ENCODE results near the gene STARD10.

The STARD10 gene

DNA sequence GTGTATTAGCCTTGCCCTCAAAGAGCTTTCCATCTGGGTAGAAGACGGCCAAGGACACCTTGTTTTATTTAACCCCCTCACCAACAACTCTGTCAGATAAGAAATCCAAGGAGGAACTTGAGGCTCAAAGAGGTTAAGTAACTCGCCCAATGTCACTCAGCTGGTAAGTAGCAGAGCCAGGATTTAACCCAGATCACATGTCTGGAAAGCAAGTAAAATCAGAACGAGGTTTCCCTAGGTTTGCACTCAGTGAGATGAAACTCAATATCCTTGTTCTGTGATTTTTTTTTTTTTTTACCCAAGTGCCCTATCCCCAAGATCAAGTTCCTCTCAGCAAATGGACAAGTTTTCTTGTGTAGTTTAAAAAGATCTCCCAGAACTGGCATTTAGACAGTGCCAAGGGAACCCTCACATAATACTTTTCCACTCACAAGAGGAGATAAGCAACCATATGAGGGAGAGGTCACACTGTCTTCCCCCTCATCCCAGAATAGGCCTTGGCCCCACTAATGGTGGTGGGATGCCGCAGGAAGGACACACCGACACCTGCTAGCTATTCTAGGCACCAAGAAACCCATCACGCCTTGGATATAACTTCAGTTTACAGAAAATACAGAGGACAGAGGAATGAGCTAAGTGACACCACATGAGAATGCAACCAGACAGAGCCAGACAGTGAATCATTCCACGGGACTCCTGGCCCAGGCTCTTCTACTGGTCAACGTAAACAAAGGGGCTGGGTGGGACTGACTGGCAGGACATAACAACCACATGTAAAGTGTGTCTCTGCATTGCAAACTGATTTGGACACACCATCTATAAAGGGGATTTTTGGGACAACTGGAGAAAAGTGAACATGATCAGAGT, 33.1 kb downstream of the STARD10 start:
- no peak for DNase-seq

DNA sequence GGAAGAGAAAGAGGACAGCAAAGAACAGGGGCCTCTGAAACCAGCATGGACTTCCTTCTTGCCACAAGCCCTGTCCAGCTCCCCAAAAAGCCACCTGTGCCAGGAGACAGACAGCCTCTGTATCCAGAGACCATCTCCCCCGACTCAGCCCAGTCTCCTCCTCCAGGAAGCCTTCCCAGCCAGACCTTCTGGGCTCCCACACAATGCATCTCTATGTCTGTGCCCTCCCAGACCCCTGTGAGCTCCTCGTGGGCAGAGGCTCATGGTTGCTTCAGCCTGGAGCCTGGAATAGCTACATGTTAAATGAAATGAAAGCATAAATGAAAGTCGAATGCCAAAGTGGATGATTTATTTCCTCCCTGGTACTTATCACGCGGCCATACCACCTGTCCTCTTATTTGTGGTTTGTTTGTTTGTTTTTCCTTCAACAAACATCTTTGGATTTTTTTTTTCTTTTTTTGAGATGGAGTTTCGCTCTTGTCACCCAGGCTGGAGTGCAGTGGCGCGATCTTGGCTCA, 34.3 kb downstream of the STARD10 start:
- DNase-seq, result peak; percentile 73

DNA sequence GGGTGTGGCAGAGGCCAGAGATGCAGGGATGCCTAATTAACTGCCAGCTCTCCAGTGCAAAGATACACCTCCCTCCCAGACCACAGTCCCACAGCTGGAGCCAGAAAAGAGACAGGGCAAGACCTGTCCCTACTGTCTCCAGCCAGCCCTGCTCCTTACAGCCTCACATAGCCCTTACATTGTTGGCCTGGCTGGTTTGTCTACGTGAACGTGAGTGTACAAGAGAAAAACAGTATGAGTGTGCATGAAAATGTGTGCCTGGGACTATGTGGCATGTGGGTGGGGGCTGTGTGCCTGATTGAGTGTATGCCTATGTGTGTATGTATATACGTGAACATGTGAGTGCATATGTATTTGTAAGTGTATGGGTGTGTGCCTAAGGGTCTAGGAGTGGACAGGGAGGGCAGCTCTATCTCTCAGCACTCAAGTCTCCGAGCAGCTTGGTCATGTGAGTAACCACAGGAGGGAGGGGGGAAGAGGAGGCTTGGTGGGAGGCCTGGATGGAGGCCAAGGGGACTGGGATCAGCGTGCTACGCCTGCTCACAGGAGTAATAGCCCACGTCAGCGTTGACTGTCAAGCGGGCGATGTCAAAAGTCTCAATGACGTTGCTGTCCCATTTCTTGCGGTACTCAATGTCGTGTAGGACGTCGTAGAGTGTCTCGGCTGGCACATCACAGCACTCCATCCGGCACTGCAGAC, 35.0 kb downstream of the STARD10 start:
- DNase-seq, result peak; percentile 89

DNA sequence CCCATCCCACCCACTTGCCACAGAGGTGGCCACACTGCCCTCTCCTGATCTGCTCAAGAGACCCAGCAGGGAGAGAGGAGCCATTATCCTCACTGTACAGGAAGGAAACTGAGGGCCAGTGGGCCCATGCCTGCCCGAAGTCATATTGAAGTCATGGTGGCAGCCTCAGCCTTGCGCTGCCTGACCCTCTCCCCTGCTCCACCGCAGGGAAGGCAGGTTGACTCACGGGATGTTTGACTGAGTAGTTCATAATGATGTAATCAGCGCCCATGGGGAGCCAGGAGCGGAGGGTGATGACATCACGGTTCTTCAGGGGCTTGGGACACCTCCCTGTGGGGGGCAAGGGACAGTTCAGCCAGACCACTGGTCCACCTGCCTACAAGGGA, 35.5 kb downstream of the STARD10 start:
- no peak for DNase-seq

DNA sequence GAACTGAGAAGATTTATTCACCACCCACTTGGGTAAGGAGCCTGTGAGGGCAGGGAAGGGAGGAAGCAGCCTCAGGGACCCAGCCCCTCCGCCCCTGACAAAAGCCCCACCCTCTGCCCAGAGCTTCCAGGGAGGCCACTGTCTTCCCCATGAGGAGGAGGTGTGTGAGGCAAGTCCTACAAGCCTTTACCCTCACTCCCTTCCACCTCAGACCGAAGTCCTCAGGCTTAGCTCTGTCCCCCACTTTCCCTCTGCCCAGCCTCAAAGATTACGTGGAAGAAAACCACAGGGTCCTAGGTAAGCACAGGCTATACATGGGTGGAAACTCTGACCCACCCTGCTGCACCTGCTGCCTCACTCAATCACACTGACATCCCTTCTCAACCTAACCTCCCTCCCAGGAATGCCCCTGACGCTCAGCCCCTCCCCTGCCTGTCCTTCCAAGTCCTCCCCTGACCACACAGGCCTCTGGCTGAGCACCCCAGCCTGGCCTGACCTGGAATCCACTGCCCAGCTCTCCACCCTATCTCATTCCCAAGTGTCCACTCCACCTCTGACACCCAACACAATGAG, 38.0 kb downstream of the STARD10 start:
- no peak for DNase-seq

DNA sequence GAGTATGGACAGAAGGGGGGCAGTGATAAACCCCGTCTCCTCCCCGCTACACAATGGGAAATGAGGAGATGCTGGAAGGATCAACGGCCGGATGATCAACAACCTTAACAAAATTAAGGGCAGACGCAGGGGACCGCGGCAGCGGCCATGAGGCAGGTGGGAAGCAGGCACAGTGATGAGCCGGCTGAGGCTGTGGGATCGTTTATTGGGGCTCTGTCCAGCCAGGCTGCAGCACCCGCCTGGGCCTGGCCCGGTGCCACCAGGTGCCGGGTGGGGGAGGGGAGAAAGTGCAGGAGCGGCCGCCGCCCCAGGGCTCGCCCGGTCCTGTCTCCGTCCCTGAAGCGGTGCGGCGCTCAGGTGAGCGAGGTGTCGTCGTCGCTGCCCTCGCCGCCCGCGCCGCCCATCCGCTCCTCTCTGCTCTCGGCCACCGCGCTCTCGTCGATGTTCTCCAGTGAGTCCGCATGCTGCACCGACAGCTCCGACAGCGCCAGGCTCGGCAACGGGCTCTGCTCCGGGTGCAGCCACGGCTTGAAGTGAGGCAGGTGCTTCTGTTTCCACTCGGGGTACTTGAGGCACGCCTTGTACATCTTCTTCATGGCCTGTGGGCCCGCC, 39.2 kb downstream of the STARD10 start:
- no peak for DNase-seq

DNA sequence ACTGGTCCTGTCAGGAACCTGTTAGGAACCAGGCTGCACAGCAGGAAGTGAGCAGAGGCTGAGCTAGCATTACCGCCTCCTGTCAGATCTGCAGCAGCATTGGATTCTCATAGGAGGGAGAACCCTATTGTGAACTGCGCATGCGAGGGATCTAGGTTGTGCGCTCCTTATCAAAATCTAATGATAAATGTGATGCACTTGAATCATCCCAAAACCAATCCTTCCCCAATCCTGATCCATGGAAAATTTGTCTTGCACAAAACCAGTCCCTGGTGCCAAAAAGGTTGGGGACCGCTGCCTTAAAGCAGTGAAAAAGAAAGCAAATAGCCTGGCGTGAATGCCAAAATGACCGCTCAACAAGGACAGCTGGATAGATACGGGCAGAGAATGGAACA, 39.7 kb downstream of the STARD10 start:
- no peak for DNase-seq

DNA sequence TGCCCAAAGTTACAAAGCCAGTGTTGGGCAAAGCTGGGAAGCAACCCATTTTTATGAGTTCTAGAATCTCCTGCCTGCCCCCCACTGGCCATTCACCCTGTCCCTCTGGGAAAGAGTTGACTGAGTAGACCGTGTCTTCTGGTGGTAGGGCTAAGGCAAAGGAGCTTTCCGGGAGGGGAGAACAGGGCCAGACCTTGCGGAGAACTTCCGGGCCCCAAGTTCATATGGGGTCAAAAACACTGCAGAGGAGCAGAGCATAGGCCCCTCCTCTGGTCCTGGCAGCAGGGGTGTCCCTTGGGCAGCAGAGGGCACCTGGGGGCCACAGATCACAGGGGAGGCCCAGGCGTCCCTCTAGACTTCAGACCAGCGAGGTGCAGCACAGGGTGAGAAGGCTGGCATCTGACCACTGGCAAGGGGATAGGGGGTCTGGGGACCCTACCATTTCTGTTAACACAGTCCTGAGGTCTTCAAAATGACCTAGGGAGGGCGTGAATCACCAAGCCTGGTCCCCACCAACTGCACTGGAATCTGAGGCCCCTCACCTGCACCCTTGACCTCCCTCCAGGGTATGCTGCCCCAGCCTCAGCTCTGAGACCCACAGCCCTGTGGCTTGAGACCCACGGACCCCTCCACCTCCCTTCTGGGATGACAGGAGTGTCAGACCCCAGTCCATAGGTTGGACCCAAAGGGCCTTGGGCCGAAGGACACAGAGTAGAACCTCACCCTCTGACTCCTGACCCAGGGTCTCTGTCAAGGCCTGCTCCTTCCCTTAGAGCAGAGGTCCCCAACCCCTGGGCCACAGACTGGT, 40.3 kb downstream of the STARD10 start:
- DNase-seq, result no peak

DNA sequence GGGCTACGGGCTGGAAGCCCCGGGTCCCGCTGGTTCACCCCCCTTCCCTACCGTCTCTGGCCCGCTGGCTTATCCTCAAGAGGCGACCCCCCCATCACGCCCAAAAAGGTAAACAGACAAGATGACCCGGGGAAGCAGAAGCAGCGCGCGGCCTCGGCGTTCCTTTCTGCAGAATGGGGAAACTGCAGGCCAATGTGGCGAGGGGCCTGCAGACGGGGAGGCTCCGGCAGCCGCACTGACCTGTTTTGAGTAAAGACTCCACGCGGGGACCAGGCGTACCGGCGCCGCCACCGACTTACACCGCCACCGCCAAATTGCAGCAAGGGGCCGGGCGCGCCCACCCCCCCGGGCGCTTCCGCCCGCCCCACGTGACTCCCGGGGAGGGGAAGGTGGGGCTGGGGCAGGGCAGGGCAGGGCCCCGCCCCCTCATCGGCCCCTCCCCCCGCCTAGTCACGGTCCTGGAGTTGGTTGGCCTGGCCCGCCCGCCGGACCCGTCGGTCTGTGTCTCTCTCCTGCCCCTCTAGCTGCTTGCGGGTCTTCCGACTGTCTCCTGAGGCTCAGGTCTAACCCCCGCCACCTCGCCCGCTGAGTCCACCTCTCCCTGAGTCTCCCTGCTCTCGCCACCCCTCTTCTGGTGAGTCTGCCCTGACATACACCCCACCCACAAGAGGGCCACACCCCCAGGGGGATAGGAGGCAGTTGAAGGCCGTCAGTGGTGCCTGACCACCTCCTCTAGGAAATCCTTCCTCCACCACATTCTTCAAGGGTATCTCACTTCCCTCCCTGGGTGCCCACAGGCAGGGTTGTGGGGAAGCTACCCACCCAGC, 41.5 kb downstream of the STARD10 start, which contains the start of gene ARAP1:
TSS of gene ARAP1 (minus strand) at position 321 of the 827 bp plus-strand sequence. CDS start 25,280 bp downstream, outside the sequence.
- peak; percentile 69 for DNase-seq

DNA sequence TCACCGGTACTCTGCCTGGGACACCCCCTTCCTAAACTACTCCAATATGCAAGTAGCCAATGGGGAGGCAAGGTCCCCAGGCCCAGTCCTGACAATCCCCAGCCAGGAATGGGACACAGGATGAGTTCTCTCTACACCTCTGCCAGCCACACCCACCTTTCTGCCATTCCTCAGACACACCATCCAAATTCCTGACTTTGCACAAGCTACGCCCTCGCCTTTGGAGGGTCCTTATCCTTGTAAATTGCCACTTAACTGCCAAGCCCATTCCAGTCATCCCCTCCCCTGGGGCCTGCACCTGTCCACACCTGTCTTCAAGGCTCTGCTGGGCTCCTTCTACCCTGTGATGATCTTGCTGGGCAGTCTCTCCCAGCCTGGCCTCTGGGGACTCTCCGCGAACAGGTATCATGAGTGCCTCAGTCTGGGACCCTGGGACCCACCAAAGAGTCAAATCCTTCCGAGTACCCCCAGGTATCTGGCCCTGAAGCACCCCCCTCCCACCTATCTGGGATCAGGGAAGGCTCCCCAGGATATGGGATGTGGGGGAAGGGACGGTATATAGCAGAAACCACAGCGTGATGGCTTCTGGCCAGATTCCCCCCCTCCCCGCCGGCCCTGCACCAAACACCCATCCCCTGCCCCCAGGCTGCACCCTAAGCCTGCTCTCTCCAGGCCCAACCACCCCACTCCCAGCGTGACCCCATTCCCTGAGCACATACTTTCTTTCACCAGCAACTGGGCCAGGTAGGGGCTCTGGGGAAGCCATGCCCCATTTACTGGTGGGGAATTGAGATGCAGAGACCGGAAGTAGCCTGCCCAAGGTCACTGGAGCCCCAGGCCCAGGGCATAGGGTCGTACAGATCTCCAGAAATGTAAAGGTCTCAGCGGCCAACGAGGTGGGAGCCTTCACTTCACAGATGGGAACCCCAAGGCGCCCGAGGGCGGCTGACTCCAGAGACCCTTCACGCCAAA, 42.4 kb downstream of the STARD10 start:
- DNase-seq, result peak; percentile 39

DNA sequence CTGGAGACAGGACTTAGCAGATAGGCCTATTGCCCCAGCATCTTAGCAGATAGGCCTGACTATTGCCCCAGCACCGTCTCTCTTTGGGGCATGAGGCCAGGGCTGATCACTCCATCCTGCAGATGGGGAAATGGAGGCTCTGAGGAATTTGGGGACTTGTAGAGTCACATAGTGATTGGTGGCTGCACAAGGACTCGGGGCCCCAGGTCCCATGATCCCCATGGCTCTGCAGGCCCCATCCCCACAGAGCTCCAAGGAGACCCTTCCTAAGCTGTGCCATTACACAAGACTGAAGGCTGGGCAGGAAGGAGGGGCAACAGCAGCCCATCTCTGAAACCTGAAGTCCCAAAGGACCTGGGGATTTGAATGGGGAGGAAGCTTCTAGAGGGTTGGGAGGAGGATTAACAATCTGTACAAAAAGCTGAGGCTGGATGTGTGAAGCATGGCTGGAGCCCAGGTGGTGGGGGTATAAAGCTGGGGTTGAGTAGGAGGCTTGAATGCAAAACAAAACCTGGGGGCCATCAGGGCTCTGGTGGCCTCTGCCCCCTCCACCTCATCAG, 43.2 kb downstream of the STARD10 start:
- DNase-seq, result no peak

DNA sequence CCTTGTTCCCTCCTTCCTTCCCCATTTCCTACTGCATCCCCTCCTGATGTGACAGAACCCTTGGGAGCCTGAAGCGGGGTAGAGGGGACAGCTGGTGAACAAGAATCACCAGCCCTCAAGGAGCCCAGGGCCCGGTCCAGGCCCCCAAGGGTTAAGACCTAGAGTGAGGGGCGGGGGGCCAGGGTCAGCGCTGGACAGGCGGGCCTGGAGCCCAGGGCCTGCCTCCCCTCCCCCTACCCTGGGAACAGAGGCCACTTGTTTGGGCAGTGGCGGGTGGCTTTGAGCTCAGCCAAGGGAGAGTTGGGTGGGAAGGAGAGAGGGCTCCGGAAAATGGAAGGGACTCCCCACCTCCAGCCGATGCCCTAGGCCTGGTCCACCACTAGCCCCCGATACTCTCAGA, 43.8 kb downstream of the STARD10 start:
- DNase-seq, result no peak

DNA sequence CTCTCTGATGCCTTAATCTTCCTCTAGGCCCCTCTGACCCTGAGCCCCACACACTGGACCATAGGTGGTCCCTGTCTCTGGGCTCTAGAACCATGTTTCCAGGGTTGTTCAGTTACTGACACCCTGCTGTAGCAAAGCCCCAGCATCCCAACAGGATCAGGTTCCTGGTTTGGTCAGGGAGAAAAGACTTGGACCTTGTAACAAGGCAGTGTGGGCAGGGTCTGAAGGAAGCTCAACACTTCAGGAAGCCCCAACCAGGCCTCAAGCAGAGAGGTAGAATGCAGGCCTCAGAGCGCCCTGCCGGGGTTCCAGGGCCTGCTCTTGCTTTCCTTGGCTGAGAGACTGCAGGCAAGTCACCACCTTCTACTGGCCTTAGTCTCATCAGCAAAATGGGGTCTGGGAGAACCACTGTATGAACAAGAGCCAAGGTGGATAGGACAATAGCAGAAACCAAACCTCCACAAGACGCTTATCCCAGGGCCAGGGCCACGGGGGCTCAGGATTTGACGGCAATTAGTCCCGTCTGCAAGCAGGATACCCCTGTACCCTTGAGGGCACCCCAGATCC, 46.5 kb downstream of the STARD10 start:
- DNase-seq, result no peak

DNA sequence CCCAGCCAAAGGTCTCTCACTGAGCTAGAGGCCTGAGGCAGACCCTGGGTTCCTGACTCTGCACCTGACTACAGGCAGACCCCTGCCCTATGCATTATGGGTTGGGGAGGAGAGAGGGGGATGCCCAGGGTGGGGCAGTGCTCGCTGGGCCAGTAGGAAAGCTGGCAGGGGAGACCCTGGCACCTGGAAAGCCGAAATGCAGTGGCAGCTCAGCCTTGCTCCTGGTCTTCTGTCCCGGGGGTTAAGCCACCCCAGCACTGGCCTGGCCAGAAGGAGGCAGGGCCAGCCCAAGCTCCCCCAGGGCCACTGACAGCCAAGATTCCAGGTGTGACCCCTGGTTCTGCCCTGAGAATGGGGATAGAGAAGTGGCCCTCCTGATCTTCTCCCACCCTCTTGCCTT, 47.0 kb downstream of the STARD10 start:
- no peak for DNase-seq

DNA sequence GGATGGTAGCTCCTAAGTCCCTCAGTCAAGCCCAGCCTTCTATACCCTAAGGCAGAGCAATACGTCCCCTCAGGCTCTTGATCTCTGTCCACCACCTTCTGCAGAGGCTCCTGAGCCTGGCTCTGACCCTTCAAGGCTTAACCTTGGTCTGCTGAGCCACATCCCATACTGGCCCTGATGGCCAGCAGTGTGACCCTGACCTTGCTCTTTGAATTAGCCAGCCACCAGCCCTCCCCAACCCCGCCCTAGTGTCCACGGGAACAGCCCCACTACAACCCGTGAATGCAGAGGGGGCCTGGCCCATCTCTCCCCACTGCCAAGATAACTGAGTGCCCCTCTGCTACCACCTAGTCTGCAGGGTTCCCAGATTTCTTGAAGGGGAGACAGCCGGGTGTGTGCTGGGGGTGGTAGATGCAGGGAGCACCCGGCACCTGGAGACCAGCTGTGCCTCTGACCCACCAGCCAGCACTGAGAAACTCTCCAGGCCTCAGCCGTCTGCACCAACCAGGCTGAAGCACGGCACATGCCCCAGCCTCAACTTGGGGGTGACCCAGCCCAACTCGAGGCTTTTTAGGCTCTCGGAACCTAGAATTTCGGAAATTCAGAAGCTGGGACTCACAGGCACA, 47.8 kb downstream of the STARD10 start:
- no peak for DNase-seq

DNA sequence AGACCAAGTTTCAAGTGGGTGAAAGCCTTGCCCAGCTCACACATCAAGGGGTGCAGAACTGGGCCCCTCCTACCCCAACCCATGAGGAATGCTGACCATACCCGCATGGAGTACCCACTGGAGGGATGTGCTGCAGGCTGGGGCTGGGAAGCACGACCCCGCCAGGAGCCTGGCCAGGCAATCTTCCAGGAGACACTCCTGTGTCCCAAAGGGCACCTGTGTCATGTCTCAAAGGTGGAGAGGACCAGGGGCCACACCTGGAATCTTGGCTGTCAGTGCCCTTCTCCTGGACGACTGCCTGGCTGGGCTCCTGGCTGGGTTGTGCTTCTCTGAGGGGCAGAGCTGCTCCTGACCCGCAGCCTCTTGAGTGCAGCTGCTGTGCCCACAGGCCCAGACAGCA, 48.3 kb downstream of the STARD10 start:
- no peak for DNase-seq

DNA sequence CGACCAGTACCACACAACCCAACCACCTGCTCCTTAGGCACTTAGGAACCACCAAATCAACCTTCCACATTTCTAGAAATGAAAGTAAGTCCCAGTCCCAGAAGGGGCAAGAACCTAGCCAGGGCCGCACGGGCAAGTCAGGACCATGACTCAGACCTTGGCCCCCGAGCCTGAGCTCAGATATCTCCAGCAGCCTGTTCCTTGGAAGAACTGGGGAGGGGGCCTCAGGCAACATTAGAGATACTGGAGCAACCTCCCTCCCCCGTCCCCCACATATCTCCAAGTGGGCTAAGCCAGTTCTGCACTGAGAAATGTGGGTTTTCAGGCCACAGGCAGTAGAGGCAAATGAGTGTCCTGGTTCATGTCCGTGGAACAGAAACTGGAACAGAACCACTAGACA, 49.4 kb downstream of the STARD10 start:
- DNase-seq, result no peak

DNA sequence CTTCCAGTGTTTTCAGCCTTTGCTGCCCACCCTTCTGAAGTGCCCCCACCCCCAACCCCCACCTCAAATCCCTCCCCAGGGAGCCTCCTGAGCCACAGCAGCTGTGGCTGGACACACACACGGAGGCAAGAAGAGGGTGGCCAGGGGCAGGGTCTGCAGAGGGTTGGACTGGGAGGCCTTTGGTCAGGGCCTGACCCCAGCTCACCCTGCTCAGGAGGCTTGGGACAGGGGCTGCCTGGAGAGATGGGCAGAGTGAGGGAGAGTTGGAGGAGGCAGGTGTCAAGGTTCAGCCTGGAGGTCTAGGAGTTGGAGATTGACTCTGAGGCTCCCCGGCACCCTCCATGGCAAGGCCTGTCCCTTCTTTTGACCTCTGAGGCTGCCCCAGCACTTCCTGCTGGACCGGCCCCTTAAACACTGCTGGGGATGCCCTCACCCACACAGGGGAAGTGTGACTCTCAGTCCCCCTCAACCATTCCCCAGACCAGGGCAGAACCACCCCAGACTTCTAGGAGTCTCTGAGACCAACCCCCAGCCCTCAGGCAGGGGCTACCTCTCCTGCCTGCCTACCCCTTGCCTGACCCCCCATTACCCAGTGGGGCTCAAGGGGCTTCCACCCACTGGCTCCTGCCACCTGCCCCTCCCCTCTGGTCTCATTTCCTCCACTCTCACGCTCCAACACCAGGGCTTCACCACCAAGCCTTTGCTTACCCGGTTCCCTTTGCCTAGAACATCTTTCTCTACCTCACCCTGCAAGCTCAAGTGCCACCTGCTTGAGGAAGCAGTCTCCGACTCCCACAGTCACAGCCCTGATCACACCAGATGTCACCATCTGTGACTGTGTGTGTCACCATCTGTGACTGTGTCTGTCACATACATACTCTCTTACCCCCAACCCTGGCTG, 50.3 kb downstream of the STARD10 start:
- DNase-seq, result no peak

Measured in NCI-H2029 (cell line).